Neural crest cell (in vitro differentiated cells): ENCODE data around the gene CHTOP. TPM values are rescaled to one million over a fixed set of nuclear protein-coding genes. Genes with fewer than 3 reads are reported as not detected.

Source experiments
- DNase-seq: peaks from one replicate; pipeline ENCODE4 v3.0.0; 2021; ENCODE audit warnings: low read depth, mixed read lengths, low spot score
- H3K27ac Mint-ChIP-seq: one replicate; pipeline ENCODE4 v1.8.0; 2021; ENCODE audit warnings: mild to moderate bottlenecking, mixed read lengths; ENCODE audit not compliant: unreplicated experiment
- H3K27me3 Mint-ChIP-seq: 2 replicates; pipeline ENCODE4 v1.8.0; 2021; ENCODE audit warnings: low read depth, mild to moderate bottlenecking, mixed read lengths
- H3K36me3 Mint-ChIP-seq: 2 replicates; pipeline ENCODE4 v1.8.0; 2021; ENCODE audit warnings: low read depth, mild to moderate bottlenecking, mixed read lengths
- H3K4me1 Mint-ChIP-seq: 2 replicates; pipeline ENCODE4 v1.8.0; 2021; ENCODE audit warnings: mixed read lengths
- H3K4me3 Mint-ChIP-seq: one replicate; pipeline ENCODE4 v1.8.0; 2021; ENCODE audit warnings: mild to moderate bottlenecking, mixed read lengths
- H3K9me3 Mint-ChIP-seq: 2 replicates; pipeline ENCODE4 v1.8.0; 2021; ENCODE audit warnings: mixed read lengths
- CTCF ChIP-seq: fragments of 200-600 bp; sonication (generic); conservative IDR thresholded peaks from 2 replicates; pipeline ENCODE4 v1.5.0; 2021; ENCODE audit warnings: antibody characterized with exemption, mild to moderate bottlenecking
- total RNA-seq: library from RNA; stranded (reverse); gene quantifications from 2 replicates; pipeline ENCODE4 v1.2.1, GENCODE V29; 2021

CHTOP gene
- total RNA-seq, 1 donor from 2014 or later = 136 TPM

- no peak for DNase-seq
- TF ChIP-seq CTCF = no peak
- no peak overlapping the region for H3K27ac Mint-ChIP-seq
Observed at GRCh38 chr1:153652805-153653500, 19.1 kb downstream of the CHTOP start.

GRCh38 chr1:153655333-153655732 is 21.5 kb downstream of the CHTOP start:
- Mint-ChIP-seq H3K27me3 (no peaks in the 10 kb centered on the region), H3K4me3 (no peak overlapping the region), H3K4me1 (peaks cover 17% of the 10 kb centered on the region), H3K9me3 (no peaks in the 10 kb centered on the region), H3K36me3 (no peaks in the 10 kb centered on the region), H3K27ac (no peak overlapping the region)
- no peak for TF ChIP-seq CTCF
- no peak for DNase-seq

More at GRCh38 chr1:153652805-153653500, 19.1 kb downstream of the CHTOP start:
- Mint-ChIP-seq H3K9me3 (no peaks in the 10 kb centered on the region), H3K36me3 (no peaks in the 10 kb centered on the region), H3K27me3 (no peaks in the 10 kb centered on the region), H3K4me3 (peak overlapping the region; percentile 41), H3K4me1 (no peaks in the 10 kb centered on the region)

DNA sequence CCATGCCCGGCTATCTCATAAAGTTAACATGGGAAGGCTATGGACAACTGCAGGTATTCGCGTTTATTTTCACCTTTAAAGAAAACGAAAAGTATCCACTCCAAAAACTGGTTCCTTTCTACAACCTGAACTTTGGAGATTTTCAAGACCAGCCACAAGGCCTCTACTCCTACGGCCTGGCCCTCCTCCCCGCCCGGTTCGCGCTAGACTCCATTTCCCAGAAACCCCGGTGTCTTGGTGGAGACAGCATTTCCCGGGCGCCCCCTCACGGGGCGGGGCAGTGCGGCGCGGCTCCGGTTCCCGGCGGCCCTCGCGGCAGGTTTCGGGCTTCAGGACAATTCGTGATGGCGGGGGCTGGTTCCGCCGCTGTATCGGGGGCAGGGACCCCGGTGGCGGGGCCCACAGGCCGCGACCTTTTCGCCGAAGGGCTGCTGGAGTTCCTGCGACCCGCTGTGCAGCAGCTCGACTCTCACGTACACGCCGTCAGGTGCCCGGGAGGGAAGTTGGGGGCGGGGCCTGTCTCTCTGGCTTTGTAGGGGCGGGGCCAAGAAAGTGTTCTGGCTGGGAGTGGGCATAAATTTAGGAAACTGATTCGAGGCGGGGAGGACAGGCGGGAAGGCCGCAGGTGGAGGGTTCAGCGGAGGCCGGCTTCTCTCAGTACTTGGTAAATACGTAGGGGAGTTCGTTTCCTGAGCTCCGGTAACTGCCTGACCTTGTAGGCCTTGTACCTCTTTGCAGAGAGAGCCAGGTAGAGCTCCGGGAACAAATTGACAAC is 24.7 kb downstream of the CHTOP start, which contains the start of gene SNAPIN:
Gene SNAPIN (plus strand): TSS at position 304 of the 775 bp plus-strand sequence. CDS start 41 bp downstream, at position 345.
- peak; percentile 33 for TF ChIP-seq CTCF
- Mint-ChIP-seq H3K4me1 (peaks cover 17% of the 10 kb centered on the region), H3K27me3 (no peaks in the 10 kb centered on the region), H3K4me3 (peak within 1 kb of the TSS; percentile 97), H3K9me3 (no peaks in the 10 kb centered on the region), H3K36me3 (peaks cover 3% of the 10 kb centered on the region), H3K27ac (peak within 1 kb of the TSS; percentile 94)
- peak; percentile 90 for DNase-seq

- Mint-ChIP-seq H3K36me3 (peaks cover 5% of the 10 kb centered on the region), H3K27ac (peak overlapping the region; percentile 94)
Observed at GRCh38 chr1:153659175-153659534, 25.3 kb downstream of the CHTOP start.

GRCh38 chr1:153659656-153660055 is 25.8 kb downstream of the CHTOP start:
- TF ChIP-seq CTCF = no peak
- H3K36me3 Mint-ChIP-seq = peaks cover 7% of the 10 kb centered on the region
- peaks cover 17% of the 10 kb centered on the region for H3K4me1 Mint-ChIP-seq
- no peaks in the 10 kb centered on the region for H3K9me3 Mint-ChIP-seq
- DNase-seq = no peak
- peak overlapping the region; percentile 97 for H3K4me3 Mint-ChIP-seq
- H3K27me3 Mint-ChIP-seq = no peaks in the 10 kb centered on the region
- H3K27ac Mint-ChIP-seq = peak overlapping the region; percentile 94

More at GRCh38 chr1:153659175-153659534, 25.3 kb downstream of the CHTOP start:
- peak overlapping the region; percentile 97 for H3K4me3 Mint-ChIP-seq
- no peak for TF ChIP-seq CTCF
- DNase-seq = no peak
- no peaks in the 10 kb centered on the region for H3K9me3 Mint-ChIP-seq
- peaks cover 17% of the 10 kb centered on the region for H3K4me1 Mint-ChIP-seq
- no peaks in the 10 kb centered on the region for H3K27me3 Mint-ChIP-seq
